PC-9 (cell line): ENCODE data around the gene DCAF17.

Source experiments
- EZH2 ChIP-seq: fragments of 200-600 bp; sonication (generic); IDR thresholded peaks from 2 replicates; pipeline ENCODE4 v1.8.0; 2017; ENCODE audit warnings: antibody characterized with exemption, low read depth
- TF ChIP-seq, protein P1 (sequence below): fragments of 200-600 bp; sonication (generic); conservative IDR thresholded peaks from 2 replicates; pipeline ENCODE4 v1.6.1; 2017; ENCODE audit warnings: mixed run types, antibody characterized with exemption, mild to moderate bottlenecking, moderate library complexity

DNA sequence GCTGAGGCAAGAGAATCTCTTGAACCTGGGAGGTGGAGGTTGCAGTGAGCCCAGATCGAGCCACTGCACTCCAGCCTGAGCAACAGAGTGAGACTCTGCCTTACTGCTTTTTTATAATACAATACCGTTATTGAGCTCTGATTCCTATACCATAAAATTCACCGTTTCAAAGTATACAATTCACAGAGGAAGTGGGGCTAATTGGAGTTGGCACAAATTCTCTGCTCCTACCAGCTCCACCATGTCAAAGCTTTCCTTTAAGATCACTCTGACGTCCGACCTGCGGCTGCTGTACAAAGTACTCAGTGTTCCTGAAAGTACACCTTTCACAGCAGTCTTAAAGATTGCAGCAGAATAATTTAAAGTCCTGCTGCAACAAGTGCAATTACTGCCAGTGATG, 58.6 kb downstream of the DCAF17 start:
- TF ChIP-seq, protein P1, sequence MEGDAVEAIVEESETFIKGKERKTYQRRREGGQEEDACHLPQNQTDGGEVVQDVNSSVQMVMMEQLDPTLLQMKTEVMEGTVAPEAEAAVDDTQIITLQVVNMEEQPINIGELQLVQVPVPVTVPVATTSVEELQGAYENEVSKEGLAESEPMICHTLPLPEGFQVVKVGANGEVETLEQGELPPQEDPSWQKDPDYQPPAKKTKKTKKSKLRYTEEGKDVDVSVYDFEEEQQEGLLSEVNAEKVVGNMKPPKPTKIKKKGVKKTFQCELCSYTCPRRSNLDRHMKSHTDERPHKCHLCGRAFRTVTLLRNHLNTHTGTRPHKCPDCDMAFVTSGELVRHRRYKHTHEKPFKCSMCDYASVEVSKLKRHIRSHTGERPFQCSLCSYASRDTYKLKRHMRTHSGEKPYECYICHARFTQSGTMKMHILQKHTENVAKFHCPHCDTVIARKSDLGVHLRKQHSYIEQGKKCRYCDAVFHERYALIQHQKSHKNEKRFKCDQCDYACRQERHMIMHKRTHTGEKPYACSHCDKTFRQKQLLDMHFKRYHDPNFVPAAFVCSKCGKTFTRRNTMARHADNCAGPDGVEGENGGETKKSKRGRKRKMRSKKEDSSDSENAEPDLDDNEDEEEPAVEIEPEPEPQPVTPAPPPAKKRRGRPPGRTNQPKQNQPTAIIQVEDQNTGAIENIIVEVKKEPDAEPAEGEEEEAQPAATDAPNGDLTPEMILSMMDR = no peak
- TF ChIP-seq EZH2 = no peak
